GM23248 (cell line): ENCODE measurements around the gene NEDD9. TPM values are rescaled to one million over a fixed set of nuclear protein-coding genes. Genes with fewer than 3 reads are reported as not detected.

Source experiments
- DNase-seq: peaks from one replicate; pipeline ENCODE4 v3.0.0-alpha.2; 2015
- H2AFZ ChIP-seq: fragments of 200-600 bp; sonication (generic); 2 replicates; pipeline ENCODE4 v1.6.1; 2016; ENCODE audit warnings: antibody characterized with exemption
- H3F3A ChIP-seq: fragments of 200-600 bp; sonication (generic); 2 replicates; pipeline ENCODE4 v1.6.1; 2016; ENCODE audit warnings: mild to moderate bottlenecking, antibody characterized with exemption, mixed run types; ENCODE audit not compliant: insufficient read depth
- H3K27ac ChIP-seq: fragments of 200-600 bp; sonication (generic); 2 replicates; pipeline ENCODE4 v1.5.1; 2016; ENCODE audit warnings: mild to moderate bottlenecking
- H3K27me3 ChIP-seq: fragments of 200-600 bp; sonication (generic); replicated peaks from 2 replicates; pipeline ENCODE4 v1.6.1; 2016; ENCODE audit warnings: mild to moderate bottlenecking; ENCODE audit not compliant: insufficient read depth
- H3K36me3 ChIP-seq: fragments of 200-600 bp; sonication (generic); 2 replicates; pipeline ENCODE4 v1.6.1; 2016; ENCODE audit warnings: low read depth, mild to moderate bottlenecking
- H3K4me1 ChIP-seq: fragments of 200-600 bp; sonication (generic); 2 replicates; pipeline ENCODE4 v1.6.1; 2016; ENCODE audit warnings: mild to moderate bottlenecking; ENCODE audit not compliant: insufficient read depth
- H3K4me2 ChIP-seq: fragments of 200-600 bp; sonication (generic); one replicate; pipeline ENCODE4 v1.6.1; 2016; ENCODE audit warnings: mild to moderate bottlenecking; ENCODE audit not compliant: unreplicated experiment
- H3K4me3 ChIP-seq: fragments of 200-600 bp; sonication (generic); 2 replicates; pipeline ENCODE4 v1.5.1; 2016; ENCODE audit warnings: mild to moderate bottlenecking
- H3K79me2 ChIP-seq: fragments of 200-600 bp; sonication (generic); 2 replicates; pipeline ENCODE4 v1.6.1; 2016; ENCODE audit warnings: mild to moderate bottlenecking; ENCODE audit not compliant: insufficient read depth
- H3K9ac ChIP-seq: fragments of 200-600 bp; sonication (generic); 2 replicates; pipeline ENCODE4 v1.6.1; 2016; ENCODE audit warnings: mild to moderate bottlenecking
- H3K9me2 ChIP-seq: fragments of 200-600 bp; sonication (generic); 2 replicates; pipeline ENCODE4 v1.6.1; 2016; ENCODE audit warnings: mixed run types, mild to moderate bottlenecking, moderate library complexity; ENCODE audit not compliant: insufficient read depth
- H3K9me3 ChIP-seq: fragments of 200-600 bp; sonication (generic); one replicate; pipeline ENCODE4 v1.6.1; 2017; ENCODE audit warnings: low read depth
- H4K20me1 ChIP-seq: fragments of 200-600 bp; sonication (generic); 2 replicates; pipeline ENCODE4 v1.6.0; 2016; ENCODE audit not compliant: insufficient read depth
- EZH2 ChIP-seq: fragments of 200-600 bp; sonication (generic); IDR thresholded peaks from 2 replicates; pipeline ENCODE4 v1.6.1; 2018; ENCODE audit warnings: antibody characterized with exemption, mild to moderate bottlenecking; ENCODE audit not compliant: insufficient read depth, poor library complexity, severe bottlenecking
- EZH2phosphoT487 ChIP-seq: fragments of 200-600 bp; sonication (generic); IDR thresholded peaks from 2 replicates; pipeline ENCODE4 v1.6.1; 2018; ENCODE audit warnings: antibody characterized with exemption, moderate library complexity, mild to moderate bottlenecking, low read depth; ENCODE audit not compliant: insufficient read depth
- WGBS, 2 experiments: methylation state at CpG; one replicate each; pipeline ENCODE4 v1.1.6; 2015 to 2017; ENCODE audit warnings: low lambda C conversion rate in 2 of 2, low coverage in 1 of 2; ENCODE audit errors: missing lambda C conversion rate in 2 of 2; 5-methylcytosine and 5-hydroxymethylcytosine counted together
- in situ Hi-C: fragments of 300-500 bp; cut with MboI; formaldehyde crosslinking; loops from 2 replicates; pipeline ENCODE4 v1.15.0; 2020
- polyA plus RNA-seq: library from polyadenylated mRNA; unstranded; fragments of >200 nt; fragmentation: Nextera tagmentation; extraction: Ambion mirVana; gene quantifications from 2 replicates; pipeline ENCODE4 v1.2.1, GENCODE V29; 2016
- total RNA-seq: library from RNA; depleted of rRNA; stranded (reverse); fragments of >200 nt; shearing (Covaris generic); gene quantifications from 2 replicates; pipeline ENCODE4 v1.2.3, GENCODE V29; 2014

The NEDD9 gene
- total and polyA plus RNA-seq, 2 experiments from 2014 or later, result 3.0 to 4.2 TPM

GRCh38 chr6:11224252-11224965 lies 8.1 kb downstream of the NEDD9 start:
- H3K4me3 ChIP-seq, result no peak overlapping the region
- no peak overlapping the region for H3K27ac ChIP-seq
- no peaks in the 10 kb centered on the region for H3F3A ChIP-seq
- no peak overlapping the region for H3K9ac ChIP-seq
- no peak overlapping the region for H3K4me2 ChIP-seq
- H2AFZ ChIP-seq, result no peak overlapping the region
- H4K20me1 ChIP-seq, result no peaks in the 10 kb centered on the region
- H3K27me3 ChIP-seq, result no peaks in the 10 kb centered on the region
- TF ChIP-seq EZH2phosphoT487 (no peak), EZH2 (no peak)
- H3K79me2 ChIP-seq, result 0 out of 2 replicates have a peak, but pooled peaks cover 14% of the 10 kb centered on the region
- H3K9me3 ChIP-seq, result no peaks in the 10 kb centered on the region
- H3K36me3 ChIP-seq, result no peaks in the 10 kb centered on the region
- no peaks in the 10 kb centered on the region for H3K9me2 ChIP-seq
- peaks cover 21% of the 10 kb centered on the region for H3K4me1 ChIP-seq
- DNase-seq, result peak; percentile 58
- 67 to 77% methylated on average over 9 of the region's 9 CpGs for WGBS, 2 experiments
- in situ Hi-C loops, result no loop called here

DNA sequence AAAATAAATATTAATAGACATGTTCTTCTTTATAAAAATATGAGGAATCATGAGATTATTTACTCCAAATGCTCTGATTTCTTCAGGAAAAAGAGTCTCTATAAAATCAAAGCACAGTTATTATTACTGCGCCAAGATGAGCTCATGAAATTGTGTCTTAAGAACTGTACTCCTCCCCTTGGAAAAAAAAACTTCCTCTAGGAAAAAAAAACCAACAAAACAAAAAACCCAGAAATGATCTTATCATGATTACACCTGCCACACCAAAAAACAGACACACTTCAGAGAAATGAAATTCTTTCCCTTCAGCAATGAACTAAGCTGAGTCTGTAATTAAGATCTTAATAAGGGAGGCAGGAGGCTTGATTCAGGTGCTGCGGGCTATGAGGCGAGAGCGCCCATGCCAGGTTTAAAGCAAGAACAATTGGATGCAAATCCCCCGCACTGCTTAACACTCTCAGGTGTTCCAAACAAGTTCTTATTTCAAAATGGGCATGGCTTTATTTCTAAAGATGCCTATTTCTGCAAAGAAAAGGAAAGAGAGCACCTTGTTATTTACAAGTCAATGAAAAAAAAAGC lies 9.1 kb downstream of the NEDD9 start:
- Histone ChIP-seq H3K9me2 (no peaks in the 10 kb centered on the region), H3K9ac (no peak overlapping the region), H3F3A (no peaks in the 10 kb centered on the region), H4K20me1 (no peaks in the 10 kb centered on the region), H3K4me2 (no peak overlapping the region), H3K4me1 (peaks cover 13% of the 10 kb centered on the region), H2AFZ (no peak overlapping the region), H3K4me3 (no peak overlapping the region), H3K27me3 (no peaks in the 10 kb centered on the region), H3K9me3 (no peaks in the 10 kb centered on the region), H3K79me2 (0 out of 2 replicates have a peak, but pooled peaks cover 7% of the 10 kb centered on the region), H3K36me3 (no peaks in the 10 kb centered on the region), H3K27ac (no peak overlapping the region)
- 81 to 86% methylated on average over 5 of the region's 5 CpGs for WGBS, 2 experiments
- TF ChIP-seq EZH2phosphoT487 (no peak), EZH2 (no peak)
- in situ Hi-C loops, result no loop called here
- DNase-seq, result no peak

DNA sequence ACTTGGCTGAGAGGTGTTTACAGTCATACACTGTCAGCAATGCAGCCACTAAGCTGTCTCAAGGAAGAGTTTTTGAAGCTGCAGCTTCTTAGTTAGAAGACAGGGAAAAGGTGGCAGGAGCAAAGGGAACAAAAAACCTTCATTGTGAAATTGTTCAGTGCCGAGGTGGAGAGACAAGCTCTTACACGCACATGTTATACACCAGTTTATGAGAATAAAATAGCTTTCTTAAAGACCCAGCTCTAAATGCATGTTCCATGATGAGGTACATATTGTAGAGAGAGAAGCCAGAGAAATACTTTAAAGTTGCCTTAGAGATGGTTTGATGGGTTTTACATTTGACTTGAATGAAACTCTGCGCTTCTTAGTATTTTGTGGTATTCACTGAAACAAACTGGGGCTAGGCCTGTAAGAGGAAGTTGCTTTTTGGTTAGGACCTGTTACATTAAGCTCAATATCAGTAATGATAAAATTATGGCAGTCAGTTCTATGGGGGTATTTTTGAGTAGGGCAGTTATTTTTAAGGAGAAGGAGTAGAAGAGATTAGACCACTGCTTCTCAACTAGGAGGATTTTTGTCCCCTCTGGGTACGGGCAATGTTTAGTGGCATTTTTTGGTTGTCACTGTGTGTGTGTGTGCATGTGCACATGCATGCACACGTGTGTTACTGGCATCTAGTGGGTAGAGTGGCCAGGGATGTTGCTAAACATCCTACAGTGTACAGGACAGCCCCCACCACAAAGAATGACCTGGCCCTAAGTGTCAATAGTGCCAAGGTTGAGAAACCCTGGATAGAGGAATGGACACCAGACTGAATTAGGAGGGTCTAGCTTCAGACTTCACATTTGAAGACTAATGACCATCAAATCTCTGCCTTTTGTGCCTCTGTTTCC lies 9.8 kb downstream of the NEDD9 start:
- H3K9ac ChIP-seq, result no peak overlapping the region

DNA sequence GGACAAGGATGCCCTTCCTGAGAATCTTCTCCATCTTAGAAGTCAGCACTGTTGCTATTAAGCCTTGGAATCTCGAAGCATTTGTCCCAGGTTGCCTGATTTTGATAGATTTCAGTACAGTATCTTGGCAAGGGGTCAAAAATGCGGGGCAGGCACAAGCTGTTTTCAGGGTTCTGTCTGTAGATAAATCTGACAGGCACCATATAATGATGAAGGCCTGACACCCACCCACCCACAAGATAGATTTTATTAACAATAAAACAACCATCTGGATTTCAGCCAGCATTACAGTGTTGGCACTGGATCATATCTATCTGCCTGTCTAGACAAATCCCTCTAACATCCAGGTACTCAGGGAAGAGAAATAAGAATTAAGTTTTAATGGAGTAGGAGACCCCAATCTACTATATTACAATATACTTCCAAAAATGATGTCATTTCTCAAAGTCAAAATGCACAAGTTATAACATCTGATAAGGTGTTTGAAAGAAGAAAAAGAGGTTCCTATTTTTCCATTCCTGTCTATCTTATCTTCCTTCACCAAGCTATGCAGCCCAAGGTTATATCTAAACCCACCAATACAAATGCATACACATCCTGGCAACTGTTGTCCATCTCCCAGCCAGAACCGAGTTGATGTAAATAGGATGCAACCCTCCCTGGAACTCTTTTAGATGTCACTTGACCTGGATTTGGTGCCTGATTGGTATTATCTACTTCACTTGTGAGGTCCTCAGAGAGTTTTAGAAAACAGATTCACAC lies 10.7 kb downstream of the NEDD9 start:
- in situ Hi-C loops, result no loop called here
- no peaks in the 10 kb centered on the region for H3K9me3 ChIP-seq
- no peak overlapping the region for H3K4me3 ChIP-seq
- peaks cover 13% of the 10 kb centered on the region for H3K4me1 ChIP-seq
- no peak overlapping the region for H3K27ac ChIP-seq
- no peak for TF ChIP-seq EZH2phosphoT487
- TF ChIP-seq EZH2, result no peak
- 87 to 91% methylated on average over 3 of the region's 3 CpGs for WGBS, 2 experiments
- H2AFZ ChIP-seq, result no peak overlapping the region
- H3K4me2 ChIP-seq, result no peak overlapping the region
- no peak overlapping the region for H3K9ac ChIP-seq
- no peaks in the 10 kb centered on the region for H3F3A ChIP-seq
- H3K36me3 ChIP-seq, result no peaks in the 10 kb centered on the region
- H3K9me2 ChIP-seq, result no peaks in the 10 kb centered on the region
- no peaks in the 10 kb centered on the region for H4K20me1 ChIP-seq
- H3K27me3 ChIP-seq, result no peaks in the 10 kb centered on the region
- H3K79me2 ChIP-seq, result 0 out of 2 replicates have a peak, but pooled peaks cover under 1% of the 10 kb centered on the region
- DNase-seq, result no peak

More for the DNA sequence above, 9.8 kb downstream of the NEDD9 start:
- 87% methylated on average over 5 of the region's 5 CpGs for WGBS, 2 experiments
- in situ Hi-C loops, result no loop called here
- Histone ChIP-seq H3F3A (no peaks in the 10 kb centered on the region), H3K9me2 (no peaks in the 10 kb centered on the region), H3K27ac (no peak overlapping the region), H4K20me1 (no peaks in the 10 kb centered on the region), H3K79me2 (0 out of 2 replicates have a peak, but pooled peaks cover 7% of the 10 kb centered on the region), H3K4me3 (no peak overlapping the region), H3K4me1 (peaks cover 13% of the 10 kb centered on the region), H3K36me3 (no peaks in the 10 kb centered on the region), H3K4me2 (no peak overlapping the region), H2AFZ (no peak overlapping the region), H3K27me3 (no peaks in the 10 kb centered on the region), H3K9me3 (no peaks in the 10 kb centered on the region)
- no peak for TF ChIP-seq EZH2
- no peak for TF ChIP-seq EZH2phosphoT487
- DNase-seq, result no peak
